ENCODE measurements around the gene EDA2R.

The EDA2R gene

GRCh38 chrX:66638591-66639500 lies at the start of gene EDA2R:
Gene EDA2R (minus strand): TSS chrX:66639078. CDS start chrX:66616020, 23,058 bp downstream.
- TF ChIP-seq GATA3 (IDR thresholded peaks at IDR 0.05; ENCODE audit: low read depth, low read length), result no peak
- no peak for TF ChIP-seq GATA2 (IDR thresholded peaks at IDR 0.05; ENCODE audit: low read depth, low read length)

GRCh38 chrX:66684196-66684595 lies 45.3 kb upstream of the EDA2R start:
- no peak for TF ChIP-seq GATA3 (IDR thresholded peaks at IDR 0.05; ENCODE audit: low read depth, low read length)
- no peak for TF ChIP-seq GATA2 (IDR thresholded peaks at IDR 0.05; ENCODE audit: low read depth, low read length)

GRCh38 chrX:66680451-66680850 lies 41.6 kb upstream of the EDA2R start:
- no peak for TF ChIP-seq GATA2 (IDR thresholded peaks at IDR 0.05; ENCODE audit: low read depth, low read length)
- no peak for TF ChIP-seq GATA3 (IDR thresholded peaks at IDR 0.05; ENCODE audit: low read depth, low read length)

GRCh38 chrX:66677430-66677829 lies 38.6 kb upstream of the EDA2R start:
- TF ChIP-seq GATA2 (IDR thresholded peaks at IDR 0.05; ENCODE audit: low read depth, low read length), result no peak
- TF ChIP-seq GATA3 (IDR thresholded peaks at IDR 0.05; ENCODE audit: low read depth, low read length), result no peak

GRCh38 chrX:66676990-66677389 lies 38.1 kb upstream of the EDA2R start:
- TF ChIP-seq GATA3 (IDR thresholded peaks at IDR 0.05; ENCODE audit: low read depth, low read length) (no peak), GATA2 (IDR thresholded peaks at IDR 0.05; ENCODE audit: low read depth, low read length) (no peak)

GRCh38 chrX:66676413-66676812 lies 37.5 kb upstream of the EDA2R start:
- TF ChIP-seq GATA3 (IDR thresholded peaks at IDR 0.05; ENCODE audit: low read depth, low read length) (no peak), GATA2 (IDR thresholded peaks at IDR 0.05; ENCODE audit: low read depth, low read length) (no peak)

GRCh38 chrX:66675541-66675940 lies 36.7 kb upstream of the EDA2R start:
- TF ChIP-seq GATA3 (IDR thresholded peaks at IDR 0.05; ENCODE audit: low read depth, low read length), result no peak
- no peak for TF ChIP-seq GATA2 (IDR thresholded peaks at IDR 0.05; ENCODE audit: low read depth, low read length)

- no peak for TF ChIP-seq GATA2 (IDR thresholded peaks at IDR 0.05; ENCODE audit: low read depth, low read length)
- TF ChIP-seq GATA3 (IDR thresholded peaks at IDR 0.05; ENCODE audit: low read depth, low read length), result no peak
Measured at GRCh38 chrX:66674506-66674905, 35.6 kb upstream of the EDA2R start.

- TF ChIP-seq GATA2 (IDR thresholded peaks at IDR 0.05; ENCODE audit: low read depth, low read length), result no peak
- TF ChIP-seq GATA3 (IDR thresholded peaks at IDR 0.05; ENCODE audit: low read depth, low read length), result no peak
Measured at GRCh38 chrX:66672106-66672505, 33.2 kb upstream of the EDA2R start.

- no peak for TF ChIP-seq GATA3 (IDR thresholded peaks at IDR 0.05; ENCODE audit: low read depth, low read length)
- TF ChIP-seq GATA2 (IDR thresholded peaks at IDR 0.05; ENCODE audit: low read depth, low read length), result no peak
Measured at GRCh38 chrX:66654411-66654810, 15.5 kb upstream of the EDA2R start.

GRCh38 chrX:66635360-66635759 lies 3.5 kb downstream of the EDA2R start:
- TF ChIP-seq GATA3 (IDR thresholded peaks at IDR 0.05; ENCODE audit: low read depth, low read length) (no peak), GATA2 (IDR thresholded peaks at IDR 0.05; ENCODE audit: low read depth, low read length) (no peak)

- TF ChIP-seq GATA2 (IDR thresholded peaks at IDR 0.05; ENCODE audit: low read depth, low read length) (no peak), GATA3 (IDR thresholded peaks at IDR 0.05; ENCODE audit: low read depth, low read length) (no peak)
Measured at GRCh38 chrX:66634272-66634671, 4.6 kb downstream of the EDA2R start.

- no peak for TF ChIP-seq GATA3 (IDR thresholded peaks at IDR 0.05; ENCODE audit: low read depth, low read length)
- TF ChIP-seq GATA2 (IDR thresholded peaks at IDR 0.05; ENCODE audit: low read depth, low read length), result no peak
Measured at GRCh38 chrX:66633541-66633940, 5.3 kb downstream of the EDA2R start.

- TF ChIP-seq GATA2 (IDR thresholded peaks at IDR 0.05; ENCODE audit: low read depth, low read length) (no peak), GATA3 (IDR thresholded peaks at IDR 0.05; ENCODE audit: low read depth, low read length) (no peak)
Measured at GRCh38 chrX:66632981-66633380, 5.9 kb downstream of the EDA2R start.

GRCh38 chrX:66632473-66632872 lies 6.4 kb downstream of the EDA2R start:
- TF ChIP-seq GATA3 (IDR thresholded peaks at IDR 0.05; ENCODE audit: low read depth, low read length) (no peak), GATA2 (IDR thresholded peaks at IDR 0.05; ENCODE audit: low read depth, low read length) (no peak)

All from SH-SY5Y (cell line).